ENCODE measurements around the gene HIVEP1. TPM values are rescaled to one million over a fixed set of nuclear protein-coding genes. Genes with fewer than 3 reads are reported as not detected.

Gene HIVEP1
- total RNA-seq, 1 donor from 2014 or later: 37.1 TPM

- Mint-ChIP-seq H3K27ac (ENCODE audit: unreplicated experiment) (no peak overlapping the region), H3K9me3 (ENCODE audit: unreplicated experiment) (no peaks in the 10 kb centered on the region), H3K4me1 (ENCODE audit: low read depth, unreplicated experiment) (no peaks in the 10 kb centered on the region), H3K4me3 (ENCODE audit: unreplicated experiment) (no peak overlapping the region), H3K36me3 (ENCODE audit: unreplicated experiment) (no peaks in the 10 kb centered on the region), H3K27me3 (ENCODE audit: unreplicated experiment) (no peaks in the 10 kb centered on the region)
- DNase-seq: no peak
- TF ChIP-seq CTCF (IDR thresholded peaks at IDR 0.05; ENCODE audit: partially characterized antibody, unreplicated experiment): no peak
Observed at GRCh38 chr6:11972806-11973205, 39.3 kb upstream of the HIVEP1 start.

- no peak overlapping the region for H3K27ac Mint-ChIP-seq (ENCODE audit: unreplicated experiment)
- TF ChIP-seq CTCF (IDR thresholded peaks at IDR 0.05; ENCODE audit: partially characterized antibody, unreplicated experiment): no peak
- H3K4me1 Mint-ChIP-seq (ENCODE audit: low read depth, unreplicated experiment): no peaks in the 10 kb centered on the region
Observed at GRCh38 chr6:11973238-11973637, 38.9 kb upstream of the HIVEP1 start.

GRCh38 chr6:11974089-11974488 is 38.0 kb upstream of the HIVEP1 start:
- Mint-ChIP-seq H3K27me3 (ENCODE audit: unreplicated experiment) (no peaks in the 10 kb centered on the region), H3K36me3 (ENCODE audit: unreplicated experiment) (no peaks in the 10 kb centered on the region), H3K9me3 (ENCODE audit: unreplicated experiment) (no peaks in the 10 kb centered on the region), H3K4me3 (ENCODE audit: unreplicated experiment) (no peak overlapping the region), H3K4me1 (ENCODE audit: low read depth, unreplicated experiment) (no peaks in the 10 kb centered on the region), H3K27ac (ENCODE audit: unreplicated experiment) (no peak overlapping the region)
- DNase-seq: no peak
- no peak for TF ChIP-seq CTCF (IDR thresholded peaks at IDR 0.05; ENCODE audit: partially characterized antibody, unreplicated experiment)

More at GRCh38 chr6:11973238-11973637, 38.9 kb upstream of the HIVEP1 start:
- DNase-seq: no peak
- H3K4me3 Mint-ChIP-seq (ENCODE audit: unreplicated experiment): no peak overlapping the region
- no peaks in the 10 kb centered on the region for H3K9me3 Mint-ChIP-seq (ENCODE audit: unreplicated experiment)
- no peaks in the 10 kb centered on the region for H3K36me3 Mint-ChIP-seq (ENCODE audit: unreplicated experiment)
- H3K27me3 Mint-ChIP-seq (ENCODE audit: unreplicated experiment): no peaks in the 10 kb centered on the region

GRCh38 chr6:11975353-11975977 is 36.6 kb upstream of the HIVEP1 start:
- Mint-ChIP-seq H3K27me3 (ENCODE audit: unreplicated experiment) (no peaks in the 10 kb centered on the region), H3K27ac (ENCODE audit: unreplicated experiment) (no peak overlapping the region), H3K36me3 (ENCODE audit: unreplicated experiment) (no peaks in the 10 kb centered on the region), H3K4me3 (ENCODE audit: unreplicated experiment) (no peak overlapping the region), H3K9me3 (ENCODE audit: unreplicated experiment) (no peaks in the 10 kb centered on the region), H3K4me1 (ENCODE audit: low read depth, unreplicated experiment) (no peaks in the 10 kb centered on the region)
- DNase-seq: no peak
- TF ChIP-seq CTCF (IDR thresholded peaks at IDR 0.05; ENCODE audit: partially characterized antibody, unreplicated experiment): no peak

GRCh38 chr6:11976489-11976888 is 35.6 kb upstream of the HIVEP1 start:
- TF ChIP-seq CTCF (IDR thresholded peaks at IDR 0.05; ENCODE audit: partially characterized antibody, unreplicated experiment): no peak
- H3K4me3 Mint-ChIP-seq (ENCODE audit: unreplicated experiment): no peak overlapping the region
- H3K36me3 Mint-ChIP-seq (ENCODE audit: unreplicated experiment): no peaks in the 10 kb centered on the region
- no peak overlapping the region for H3K27ac Mint-ChIP-seq (ENCODE audit: unreplicated experiment)
- no peaks in the 10 kb centered on the region for H3K27me3 Mint-ChIP-seq (ENCODE audit: unreplicated experiment)
- no peaks in the 10 kb centered on the region for H3K9me3 Mint-ChIP-seq (ENCODE audit: unreplicated experiment)
- no peak for DNase-seq
- H3K4me1 Mint-ChIP-seq (ENCODE audit: low read depth, unreplicated experiment): no peaks in the 10 kb centered on the region
